Esophagus squamous epithelium (tissue), 5 donors: ENCODE measurements around the gene PARP15. TPM values are rescaled to one million over a fixed set of nuclear protein-coding genes. Genes with fewer than 3 reads are reported as not detected.

Experiments used
- DNase-seq: peaks from one replicate; lab custom pipeline; 2025; lab: John Stamatoyannopoulos, UW
- H3K27ac ChIP-seq, 4 donors: fragments of 200-600 bp; sonication (generic); one replicate each; pipeline ENCODE4 v1.5.1; 2016 to 2019; ENCODE audit warnings: mild to moderate bottlenecking in 1 of 4
- H3K27me3 ChIP-seq, 4 donors: fragments of 200-600 bp; sonication (generic); 1 replicate in 3 of 4; 2 replicates in 1 of 4; pipeline versions ENCODE4 v1.5.1 to v1.6.0; 2017 to 2021; ENCODE audit warnings: antibody characterized with exemption in 1 of 4
- H3K36me3 ChIP-seq, 3 donors: fragments of 200-600 bp; sonication (generic); one replicate each; pipeline ENCODE4 v1.5.1; 2016 to 2019
- H3K4me1 ChIP-seq, 3 donors: fragments of 200-600 bp; sonication (generic); one replicate each; pipeline ENCODE4 v1.5.1; 2017 to 2019
- H3K4me3 ChIP-seq, 4 donors: fragments of 200-600 bp; sonication (generic); 1 replicate in 3 of 4; 2 replicates in 1 of 4; pipeline ENCODE4 v1.5.1; 2016 to 2019; ENCODE audit warnings: mild to moderate bottlenecking in 2 of 4, moderate library complexity in 1 of 4
- H3K9me3 ChIP-seq, 3 donors: fragments of 200-600 bp; sonication (generic); one replicate each; pipeline ENCODE4 v1.5.1; 2016 to 2019
- POLR2A ChIP-seq, 4 donors: fragments of 450-650 bp; IDR thresholded peaks; one replicate each; pipeline ENCODE4 v1.6.1; 2017; ENCODE audit warnings: antibody characterized with exemption in 4 of 4, mild to moderate bottlenecking in 4 of 4, moderate library complexity in 3 of 4
- WGBS, 2 donors: methylation state at CpG; one replicate each; pipeline ENCODE4 v1.1.5; 2018; 5-methylcytosine and 5-hydroxymethylcytosine counted together
- intact Hi-C: fragments of 100-400 bp; cut with DNase I; formaldehyde crosslinking; loops from one replicate; pipeline ENCODE4 v1.15.0; 2022
- total RNA-seq, 4 donors: library from RNA; depleted of rRNA; stranded (reverse); fragments of >200 nt; gene quantifications; one replicate each; pipeline ENCODE4 v1.1.0, GENCODE V29; 2016
- TF ChIP-seq, protein P1 (sequence below), 6 experiments: fragments of 450-650 bp in 4 of 6; fragments of 200-600 bp in 2 of 6; sonication (generic) in 2 of 6; IDR thresholded peaks; one replicate each; pipeline ENCODE4 v1.5.1; 2016 to 2019; ENCODE audit warnings: antibody characterized with exemption in 6 of 6, mild to moderate bottlenecking in 4 of 6, moderate library complexity in 4 of 6
- donor health status: DM: yes; HTN: yes; CAD: no.

PARP15 gene
- total RNA-seq, 4 donors from 2014 or later, result 0.08 to 2.3 (median 0.42) TPM

DNA sequence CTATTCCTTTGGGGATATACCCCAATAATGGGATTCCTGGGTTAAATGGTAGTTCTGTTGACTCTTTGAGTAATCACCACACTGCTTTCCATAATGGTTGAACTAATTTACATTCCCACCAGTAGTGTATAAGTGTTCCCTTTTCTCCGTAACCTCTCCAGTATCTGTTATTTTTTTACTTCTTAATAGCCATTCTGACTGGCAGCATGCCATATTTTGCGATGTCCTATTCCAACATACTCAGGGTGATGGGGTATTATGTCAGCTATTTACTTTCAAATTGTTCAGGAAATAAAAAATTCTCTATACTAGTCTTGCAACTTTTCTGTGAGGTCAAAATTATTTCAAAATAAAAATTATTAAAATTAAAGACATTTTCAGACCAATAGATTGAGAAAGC is 94.1 kb downstream of the PARP15 start:
- Histone ChIP-seq H3K4me1 (no peaks in the 10 kb centered on the region), H3K9me3 (no peaks in the 10 kb centered on the region), H3K36me3 (no peaks in the 10 kb centered on the region), H3K27ac (no peak overlapping the region), H3K27me3 (no peaks in the 10 kb centered on the region), H3K4me3 (no peak overlapping the region)
- WGBS, 2 donors, result 63 to 76% methylated on average over 2 of the region's 2 CpGs
- DNase-seq, result no peak
- intact Hi-C loops, result loop anchor here (5.0 kb wide), 1 partner anchor 99 kb away; no protein-coding TSS in a partner anchor
- TF ChIP-seq, protein P1, sequence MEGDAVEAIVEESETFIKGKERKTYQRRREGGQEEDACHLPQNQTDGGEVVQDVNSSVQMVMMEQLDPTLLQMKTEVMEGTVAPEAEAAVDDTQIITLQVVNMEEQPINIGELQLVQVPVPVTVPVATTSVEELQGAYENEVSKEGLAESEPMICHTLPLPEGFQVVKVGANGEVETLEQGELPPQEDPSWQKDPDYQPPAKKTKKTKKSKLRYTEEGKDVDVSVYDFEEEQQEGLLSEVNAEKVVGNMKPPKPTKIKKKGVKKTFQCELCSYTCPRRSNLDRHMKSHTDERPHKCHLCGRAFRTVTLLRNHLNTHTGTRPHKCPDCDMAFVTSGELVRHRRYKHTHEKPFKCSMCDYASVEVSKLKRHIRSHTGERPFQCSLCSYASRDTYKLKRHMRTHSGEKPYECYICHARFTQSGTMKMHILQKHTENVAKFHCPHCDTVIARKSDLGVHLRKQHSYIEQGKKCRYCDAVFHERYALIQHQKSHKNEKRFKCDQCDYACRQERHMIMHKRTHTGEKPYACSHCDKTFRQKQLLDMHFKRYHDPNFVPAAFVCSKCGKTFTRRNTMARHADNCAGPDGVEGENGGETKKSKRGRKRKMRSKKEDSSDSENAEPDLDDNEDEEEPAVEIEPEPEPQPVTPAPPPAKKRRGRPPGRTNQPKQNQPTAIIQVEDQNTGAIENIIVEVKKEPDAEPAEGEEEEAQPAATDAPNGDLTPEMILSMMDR (IDR thresholded peaks at IDR 0.05), result no peak
- TF ChIP-seq POLR2A (IDR thresholded peaks at IDR 0.05), result no peak

DNA sequence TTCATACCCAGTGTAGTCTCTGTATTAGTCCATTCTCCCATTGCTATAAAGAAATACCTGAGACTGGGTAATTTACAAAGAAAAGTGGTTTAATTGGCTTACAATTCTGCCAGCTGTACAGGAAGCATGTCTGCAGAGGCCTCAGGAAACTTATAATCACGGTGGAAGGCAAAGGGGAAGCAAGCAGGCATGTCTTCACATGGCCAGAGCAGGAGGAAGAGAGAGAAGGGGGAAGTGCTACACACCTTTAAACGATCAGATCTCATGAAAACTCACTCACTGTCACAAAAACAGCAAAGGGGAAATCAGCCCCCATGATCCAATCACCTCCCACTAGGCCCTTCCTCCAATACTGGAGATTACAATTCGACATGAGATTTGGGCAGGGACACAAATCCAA is 96.9 kb downstream of the PARP15 start:
- intact Hi-C loops, result loop anchor here (5.0 kb wide), 1 partner anchor 102 kb away; no protein-coding TSS in a partner anchor
- no peaks in the 10 kb centered on the region for H3K36me3 ChIP-seq

DNA sequence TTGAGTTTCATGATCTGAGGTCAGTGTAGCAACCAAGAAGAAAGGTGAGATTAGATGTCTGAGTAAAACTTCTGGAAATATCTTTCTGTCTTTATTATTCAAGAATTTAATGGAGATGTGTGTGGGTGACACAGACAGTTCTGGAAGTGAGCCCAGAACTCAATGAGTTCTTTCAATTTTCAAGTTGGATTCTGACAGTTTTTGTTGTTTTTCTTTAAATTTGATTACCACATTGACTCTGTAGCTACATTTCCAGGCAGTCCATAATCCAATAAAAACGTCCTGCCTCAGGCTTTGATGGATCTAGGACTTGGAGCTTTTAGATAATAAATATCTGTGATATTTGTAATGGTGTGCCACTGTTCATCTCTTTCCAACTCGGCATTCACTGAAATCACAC is 99.3 kb downstream of the PARP15 start:
- intact Hi-C loops, result loop anchor here (5.0 kb wide), 1 partner anchor 114 kb away; the partner anchor contains the start of genes DTX3L and PARP9
- TF ChIP-seq, protein P1 (IDR thresholded peaks at IDR 0.05), result no peak
- no peak for TF ChIP-seq POLR2A (IDR thresholded peaks at IDR 0.05)
- Histone ChIP-seq H3K4me3 (no peak overlapping the region), H3K9me3 (no peaks in the 10 kb centered on the region), H3K27me3 (no peaks in the 10 kb centered on the region), H3K27ac (no peak overlapping the region), H3K36me3 (no peaks in the 10 kb centered on the region), H3K4me1 (peaks cover 12 to 27% (median 18%) of the 10 kb centered on the region in 3 donors)
- 54% methylated on average over 2 of the region's 2 CpGs for WGBS, 2 donors
- no peak for DNase-seq

More for the DNA sequence above, 96.9 kb downstream of the PARP15 start:
- WGBS, 2 donors, result 36 to 44% methylated on average over 3 of the region's 3 CpGs
- H3K4me1 ChIP-seq, result peaks cover 3 to 9% (median 5%) of the 10 kb centered on the region in 3 donors
- H3K27ac ChIP-seq, result no peak overlapping the region
- no peaks in the 10 kb centered on the region for H3K27me3 ChIP-seq
- no peak overlapping the region for H3K4me3 ChIP-seq
- DNase-seq, result no peak
- no peak for TF ChIP-seq POLR2A (IDR thresholded peaks at IDR 0.05)
- TF ChIP-seq, protein P1 (IDR thresholded peaks at IDR 0.05), result no peak
- H3K9me3 ChIP-seq, result no peaks in the 10 kb centered on the region

DNA sequence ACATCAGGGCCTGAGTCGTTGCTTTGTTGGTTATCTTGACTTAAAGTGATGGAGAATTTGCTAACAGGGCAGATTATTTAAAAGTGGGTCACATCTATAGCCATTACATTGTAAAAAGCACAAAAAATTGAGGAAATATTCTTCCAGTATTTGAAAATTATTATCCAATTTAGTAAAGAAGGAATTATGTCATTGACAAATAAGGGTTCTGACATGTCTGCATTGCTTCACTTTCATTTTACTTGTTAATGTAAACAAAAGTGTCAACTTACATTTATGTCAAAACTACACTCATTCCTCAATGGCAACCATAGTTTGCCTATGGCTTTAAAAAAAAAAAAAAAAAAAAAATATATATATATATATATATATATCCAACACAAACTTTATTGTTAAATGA is 99.8 kb downstream of the PARP15 start:
- Histone ChIP-seq H3K4me1 (peaks cover 16 to 32% (median 18%) of the 10 kb centered on the region in 3 donors), H3K9me3 (no peaks in the 10 kb centered on the region), H3K4me3 (no peak overlapping the region), H3K27me3 (no peaks in the 10 kb centered on the region), H3K36me3 (no peaks in the 10 kb centered on the region), H3K27ac (no peak overlapping the region)
- WGBS, 2 donors, result 64 to 75% methylated on average over 1 of the region's 1 CpG
- TF ChIP-seq, protein P1 (IDR thresholded peaks at IDR 0.05), result no peak
- TF ChIP-seq POLR2A (IDR thresholded peaks at IDR 0.05), result no peak
- DNase-seq, result no peak
- intact Hi-C loops, result loop anchor here (5.0 kb wide), 1 partner anchor 115 kb away; the partner anchor contains the start of genes DTX3L and PARP9

DNA sequence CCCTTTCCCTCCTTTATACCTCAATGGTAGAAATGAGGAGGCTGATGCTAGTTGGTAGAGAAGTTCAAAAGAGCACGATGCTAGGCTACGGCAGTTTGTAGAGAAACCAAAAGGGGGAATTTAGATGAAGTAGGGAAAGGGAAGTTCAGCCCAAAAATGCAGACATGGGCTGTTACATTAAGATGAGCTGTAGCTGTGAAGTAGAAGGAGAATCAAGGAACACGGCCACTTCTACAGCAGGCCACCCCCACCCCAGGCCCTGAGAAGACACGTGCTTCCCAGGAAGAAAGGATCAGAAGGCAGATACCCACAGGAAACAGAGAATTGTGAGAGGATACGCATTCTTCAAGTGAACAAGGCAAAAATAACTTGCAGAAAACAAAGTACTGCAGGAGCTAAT is 101.1 kb downstream of the PARP15 start:
- no peak overlapping the region for H3K4me3 ChIP-seq
- no peaks in the 10 kb centered on the region for H3K36me3 ChIP-seq
- WGBS, 2 donors, result 71 to 76% methylated on average over 5 of the region's 5 CpGs
- peak overlapping the region in 3 of 4 donors; percentile 97 to 98 (median 97) for H3K27ac ChIP-seq
- intact Hi-C loops, result loop anchor here (5.0 kb wide), 1 partner anchor 116 kb away; the partner anchor contains the start of genes DTX3L and PARP9
- H3K9me3 ChIP-seq, result no peaks in the 10 kb centered on the region
- DNase-seq, result no peak
- H3K4me1 ChIP-seq, result peaks cover 18 to 44% (median 22%) of the 10 kb centered on the region in 3 donors
- H3K27me3 ChIP-seq, result no peaks in the 10 kb centered on the region
- no peak for TF ChIP-seq POLR2A (IDR thresholded peaks at IDR 0.05)
- TF ChIP-seq, protein P1 (IDR thresholded peaks at IDR 0.05), result no peak
